DOHH2 (cell line): ENCODE data around the gene MYO18B.

Experiments
- H3F3A ChIP-seq: fragments of 200-600 bp; sonication (generic), shearing (Covaris generic); 2 replicates; pipeline ENCODE4 v1.6.0; 2016; ENCODE audit warnings: antibody characterized with exemption, mild to moderate bottlenecking; ENCODE audit not compliant: control insufficient read depth, insufficient read depth
- H3K27ac ChIP-seq: fragments of 200-600 bp; sonication (generic); 2 replicates; pipeline ENCODE4 v1.5.1; 2014; ENCODE audit warnings: low read depth, mild to moderate bottlenecking, low read length, moderate library complexity
- H3K27me3 ChIP-seq: fragments of 200-600 bp; sonication (generic); 2 replicates; pipeline ENCODE4 v1.6.1; 2014; ENCODE audit warnings: mild to moderate bottlenecking, low read length, mixed read lengths; ENCODE audit not compliant: control insufficient read depth
- H3K36me3 ChIP-seq: fragments of 200-600 bp; sonication (generic); 2 replicates; pipeline ENCODE4 v1.6.1; 2014; ENCODE audit warnings: mild to moderate bottlenecking, low read length, moderate library complexity, mixed read lengths; ENCODE audit not compliant: control insufficient read depth
- H3K4me1 ChIP-seq: fragments of 200-600 bp; sonication (generic); 2 replicates; pipeline ENCODE4 v1.6.1; 2014; ENCODE audit warnings: mild to moderate bottlenecking, low read length, mixed read lengths; ENCODE audit not compliant: control insufficient read depth
- H3K4me2 ChIP-seq: fragments of 200-600 bp; sonication (generic); 2 replicates; pipeline ENCODE4 v1.6.0; 2014; ENCODE audit warnings: mild to moderate bottlenecking, low read length, moderate library complexity
- H3K4me3 ChIP-seq: fragments of 200-600 bp; sonication (generic); 2 replicates; pipeline ENCODE4 v1.5.1; 2014; ENCODE audit warnings: mild to moderate bottlenecking, low read length, mixed read lengths
- H3K79me2 ChIP-seq: fragments of 200-600 bp; sonication (generic); 2 replicates; pipeline ENCODE4 v1.6.1; 2014; ENCODE audit warnings: mild to moderate bottlenecking, low read length, mixed read lengths; ENCODE audit not compliant: control insufficient read depth
- H3K9me2 ChIP-seq: fragments of 200-600 bp; sonication (generic); replicated peaks from 2 replicates; pipeline ENCODE4 v1.6.1; 2014; ENCODE audit warnings: mild to moderate bottlenecking, low read length, mixed read lengths; ENCODE audit not compliant: control insufficient read depth
- H3K9me3 ChIP-seq: fragments of 200-600 bp; sonication (generic); 2 replicates; pipeline ENCODE4 v1.6.1; 2014; ENCODE audit warnings: antibody characterized with exemption, low read length, mixed read lengths; ENCODE audit not compliant: control insufficient read depth, insufficient read depth
- H4K20me1 ChIP-seq: fragments of 200-600 bp; sonication (generic); 2 replicates; pipeline ENCODE4 v1.6.0; 2014; ENCODE audit warnings: low read depth, mild to moderate bottlenecking, antibody characterized with exemption, low read length, moderate library complexity; ENCODE audit not compliant: control insufficient read depth, insufficient read depth
- EZH2phosphoT487 ChIP-seq: fragments of 200-600 bp; sonication (generic); IDR thresholded peaks from 2 replicates; pipeline ENCODE4 v1.6.1; 2017; ENCODE audit warnings: borderline replicate concordance, mild to moderate bottlenecking, antibody characterized with exemption, low read length, moderate library complexity, mixed read lengths
- TF ChIP-seq, protein P1 (sequence below): fragments of 200-600 bp; sonication (generic); IDR thresholded peaks from one replicate; pipeline ENCODE4 v1.5.1; 2014; ENCODE audit warnings: antibody characterized with exemption, mild to moderate bottlenecking, low read depth, low read length; ENCODE audit not compliant: poor library complexity, severe bottlenecking

Gene MYO18B

DNA sequence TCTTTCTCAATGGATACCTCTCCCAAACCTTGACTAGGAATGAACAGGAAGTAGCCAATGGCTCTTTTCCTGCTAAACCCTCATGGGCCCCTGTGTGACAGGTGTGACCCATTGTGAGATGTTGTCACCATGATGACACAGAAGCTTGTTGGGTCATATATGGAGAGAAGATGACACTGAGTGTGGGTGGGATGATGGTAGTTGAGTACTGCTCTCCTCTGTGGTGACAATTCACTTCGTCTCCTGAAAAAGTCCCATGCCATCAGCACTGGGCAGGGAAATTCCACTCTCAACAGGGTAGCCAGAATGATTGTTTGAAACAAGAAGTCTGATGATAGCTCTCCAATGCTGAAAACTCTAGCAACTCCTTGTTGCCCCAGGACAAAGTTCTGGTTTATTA is 333.3 kb downstream of the MYO18B start:
- no peaks in the 10 kb centered on the region for H3K9me2 ChIP-seq
- no peak overlapping the region for H3K4me2 ChIP-seq
- H3K9me3 ChIP-seq, result no peaks in the 10 kb centered on the region
- TF ChIP-seq EZH2phosphoT487, result no peak
- TF ChIP-seq, protein P1, sequence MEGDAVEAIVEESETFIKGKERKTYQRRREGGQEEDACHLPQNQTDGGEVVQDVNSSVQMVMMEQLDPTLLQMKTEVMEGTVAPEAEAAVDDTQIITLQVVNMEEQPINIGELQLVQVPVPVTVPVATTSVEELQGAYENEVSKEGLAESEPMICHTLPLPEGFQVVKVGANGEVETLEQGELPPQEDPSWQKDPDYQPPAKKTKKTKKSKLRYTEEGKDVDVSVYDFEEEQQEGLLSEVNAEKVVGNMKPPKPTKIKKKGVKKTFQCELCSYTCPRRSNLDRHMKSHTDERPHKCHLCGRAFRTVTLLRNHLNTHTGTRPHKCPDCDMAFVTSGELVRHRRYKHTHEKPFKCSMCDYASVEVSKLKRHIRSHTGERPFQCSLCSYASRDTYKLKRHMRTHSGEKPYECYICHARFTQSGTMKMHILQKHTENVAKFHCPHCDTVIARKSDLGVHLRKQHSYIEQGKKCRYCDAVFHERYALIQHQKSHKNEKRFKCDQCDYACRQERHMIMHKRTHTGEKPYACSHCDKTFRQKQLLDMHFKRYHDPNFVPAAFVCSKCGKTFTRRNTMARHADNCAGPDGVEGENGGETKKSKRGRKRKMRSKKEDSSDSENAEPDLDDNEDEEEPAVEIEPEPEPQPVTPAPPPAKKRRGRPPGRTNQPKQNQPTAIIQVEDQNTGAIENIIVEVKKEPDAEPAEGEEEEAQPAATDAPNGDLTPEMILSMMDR, result no peak
- H3K4me3 ChIP-seq, result no peak overlapping the region
- H3K27me3 ChIP-seq, result no peaks in the 10 kb centered on the region; the same call in 1 of the 2 replicates
- H3K79me2 ChIP-seq, result no peaks in the 10 kb centered on the region
- H3K27ac ChIP-seq, result no peak overlapping the region
- H3K4me1 ChIP-seq, result no peaks in the 10 kb centered on the region
- no peaks in the 10 kb centered on the region for H3K36me3 ChIP-seq
- H3F3A ChIP-seq, result no peaks in the 10 kb centered on the region
- H4K20me1 ChIP-seq, result no peaks in the 10 kb centered on the region

DNA sequence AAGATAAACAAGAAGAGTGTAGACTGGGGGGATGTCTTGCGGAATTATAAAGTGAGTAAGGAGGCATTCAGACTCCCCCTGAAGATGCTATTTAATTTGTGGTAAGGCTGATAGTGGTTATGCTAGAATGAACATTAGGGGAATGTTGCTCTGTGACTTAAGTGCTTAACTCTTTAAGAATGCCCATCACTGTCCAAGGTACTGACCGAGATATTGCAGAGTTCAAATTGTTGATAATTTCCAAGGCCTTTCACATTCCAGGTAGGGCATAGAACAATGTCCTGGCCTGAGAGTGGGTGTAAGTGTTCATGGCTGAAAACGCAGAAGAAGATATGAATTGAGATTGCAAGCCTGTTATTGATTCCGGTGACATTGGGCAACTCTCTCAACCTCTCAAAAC is 337.0 kb downstream of the MYO18B start:
- Histone ChIP-seq H3K4me3 (no peak overlapping the region), H3K9me2 (no peaks in the 10 kb centered on the region), H3K27ac (no peak overlapping the region), H3K79me2 (no peaks in the 10 kb centered on the region), H3F3A (no peaks in the 10 kb centered on the region), H3K4me1 (no peaks in the 10 kb centered on the region), H3K36me3 (no peaks in the 10 kb centered on the region), H3K27me3 (no peaks in the 10 kb centered on the region), H4K20me1 (no peaks in the 10 kb centered on the region), H3K4me2 (no peak overlapping the region), H3K9me3 (no peaks in the 10 kb centered on the region)
- TF ChIP-seq EZH2phosphoT487, result no peak
- TF ChIP-seq, protein P1, result no peak
